ENCODE data around the gene LPCAT3. TPM values are rescaled to one million over a fixed set of nuclear protein-coding genes. Genes with fewer than 3 reads are reported as not detected.
A peak's percentile ranks its signal among the peaks of the same experiment; 100 is the strongest.

Gene LPCAT3
- total RNA-seq, 4 donors from 2014 or later: 18.2 to 230 (median 179) TPM

GRCh38 chr12:7004840-7005239 is 13.4 kb downstream of the LPCAT3 start:
- Histone ChIP-seq H3K36me3 (peaks cover 0 to 5% (median 0%) of the 10 kb centered on the region in 3 donors), H3K9me3 (no peaks in the 10 kb centered on the region), H3K4me3 (no peak overlapping the region), H3K27me3 (no peaks in the 10 kb centered on the region), H3K27ac (peak overlapping the region in 1 of 4 donors; percentile 4), H3K4me1 (peaks cover 0 to 9% (median 0%) of the 10 kb centered on the region in 4 donors)
- DNase-seq: no peak
- TF ChIP-seq POLR2A (IDR thresholded peaks at IDR 0.05): no peak

- TF ChIP-seq POLR2A (IDR thresholded peaks at IDR 0.05) (no peak), CTCF (IDR thresholded peaks at IDR 0.05) (no peak)
- H3K36me3 ChIP-seq: peaks cover 0 to 5% (median 0%) of the 10 kb centered on the region in 3 donors
- H3K9me3 ChIP-seq: no peaks in the 10 kb centered on the region
- no peak for DNase-seq
- H3K4me3 ChIP-seq: no peak overlapping the region
- no peaks in the 10 kb centered on the region for H3K27me3 ChIP-seq
- H3K27ac ChIP-seq: peak overlapping the region in 1 of 4 donors; percentile 4
- H3K4me1 ChIP-seq: peaks cover 0 to 14% (median 0%) of the 10 kb centered on the region in 4 donors
Observed at GRCh38 chr12:7004287-7004803, 13.9 kb downstream of the LPCAT3 start.

GRCh38 chr12:7001921-7002591 is 16.2 kb downstream of the LPCAT3 start:
- DNase-seq: no peak
- Histone ChIP-seq H3K9me3 (no peaks in the 10 kb centered on the region), H3K4me1 (peaks cover 0 to 28% (median 0%) of the 10 kb centered on the region in 4 donors), H3K27ac (no peak overlapping the region), H3K36me3 (peaks cover 0 to 11% (median 0%) of the 10 kb centered on the region in 3 donors), H3K4me3 (no peak overlapping the region), H3K27me3 (no peaks in the 10 kb centered on the region)
- TF ChIP-seq CTCF (IDR thresholded peaks at IDR 0.05) (no peak), POLR2A (IDR thresholded peaks at IDR 0.05) (no peak)

GRCh38 chr12:6998715-6999451 is 19.4 kb downstream of the LPCAT3 start:
- Histone ChIP-seq H3K9me3 (no peaks in the 10 kb centered on the region), H3K4me3 (no peak overlapping the region), H3K4me1 (peaks cover 0 to 28% (median 0%) of the 10 kb centered on the region in 4 donors), H3K27ac (peak overlapping the region in 3 of 4 donors; percentile 1 to 69 (median 66)), H3K36me3 (peaks cover 0 to 11% (median 0%) of the 10 kb centered on the region in 3 donors), H3K27me3 (no peaks in the 10 kb centered on the region)
- peak in 1 of 3 donors; percentile 69 for DNase-seq
- TF ChIP-seq CTCF (IDR thresholded peaks at IDR 0.05) (peak in 1 of 6 experiments; percentile 20), POLR2A (IDR thresholded peaks at IDR 0.05) (no peak)

- H3K27me3 ChIP-seq: no peaks in the 10 kb centered on the region
- no peak overlapping the region for H3K4me3 ChIP-seq
- H3K9me3 ChIP-seq: no peaks in the 10 kb centered on the region
- peak in 1 of 3 donors; percentile 65 for DNase-seq
- no peak for TF ChIP-seq CTCF (IDR thresholded peaks at IDR 0.05)
- no peak for TF ChIP-seq POLR2A (IDR thresholded peaks at IDR 0.05)
- no peak overlapping the region for H3K27ac ChIP-seq
- peaks cover 0 to 6% (median 0%) of the 10 kb centered on the region in 3 donors for H3K36me3 ChIP-seq
- peaks cover 0 to 28% (median 0%) of the 10 kb centered on the region in 4 donors for H3K4me1 ChIP-seq
Observed at GRCh38 chr12:6996040-6996441, 22.2 kb downstream of the LPCAT3 start.
